PC-3 (cell line): ENCODE measurements around the gene CYP2A6. TPM values are rescaled to one million over a fixed set of nuclear protein-coding genes. Genes with fewer than 3 reads are reported as not detected.
"Not testable (repeated sequence)": the region's sequence is repeated elsewhere in the genome, so short reads cannot be mapped to it uniquely, and the experiment has no call there.

Source experiments
- ATAC-seq: fragments of 200-7000 bp; cut with Tn5 transposase; 2 replicates; pipeline ENCODE4 v1.9.1; 2020; ENCODE audit warnings: mild to moderate bottlenecking, moderate library complexity
- BruUV-seq: library from RNA; stranded (reverse); fragments of 400-500 nt; replicated peaks from 2 replicates; lab custom pipeline; 2021; lab: Mats Ljungman, UMichigan
- CTCF ChIA-PET: fragments of 300-600 bp; sonication (Branson Sonifier 250); formaldehyde crosslinking; loops from one replicate; lab custom pipeline; 2022; ENCODE audit warnings: antibody characterized with exemption; lab: Charles Lee
- POLR2A ChIA-PET: fragments of 300-600 bp; sonication (Branson Sonifier 250); formaldehyde crosslinking; loops from one replicate; lab custom pipeline; 2022; ENCODE audit warnings: antibody characterized with exemption; ENCODE audit not compliant: unreplicated experiment; lab: Charles Lee
- DNase-seq: peaks from one replicate; pipeline ENCODE4 v3.0.0-alpha.2; 2015
- H2AFZ ChIP-seq: fragments of 300-600 bp; sonication (generic); 2 replicates; pipeline ENCODE4 v1.6.0; 2016; ENCODE audit warnings: antibody characterized with exemption, low read length
- H3F3A ChIP-seq: fragments of 300-600 bp; sonication (generic); one replicate; pipeline ENCODE4 v1.6.0; 2017; ENCODE audit warnings: antibody characterized with exemption, low read length, control low read depth, mild to moderate bottlenecking; ENCODE audit not compliant: unreplicated experiment
- H3K27ac ChIP-seq: fragments of 300-600 bp; sonication (generic); 2 replicates; pipeline ENCODE4 v1.5.1; 2016; ENCODE audit warnings: mild to moderate bottlenecking, low read length
- H3K27me3 ChIP-seq: fragments of 300-600 bp; sonication (generic); 2 replicates; pipeline ENCODE4 v1.6.1; 2016; ENCODE audit warnings: low read length, mixed read lengths
- H3K36me3 ChIP-seq: fragments of 300-600 bp; sonication (generic); 2 replicates; pipeline ENCODE4 v1.6.1; 2016; ENCODE audit warnings: low read depth, mixed run types, low read length, mixed read lengths
- H3K4me1 ChIP-seq: fragments of 300-600 bp; sonication (generic); 2 replicates; pipeline ENCODE4 v1.5.1; 2016; ENCODE audit warnings: low read length; ENCODE audit not compliant: insufficient read depth
- H3K4me2 ChIP-seq: fragments of 300-600 bp; sonication (generic); 2 replicates; pipeline ENCODE4 v1.6.0; 2016; ENCODE audit warnings: low read length
- H3K4me3 ChIP-seq: fragments of 300-600 bp; sonication (generic); 2 replicates; pipeline ENCODE4 v1.5.1; 2016; ENCODE audit warnings: mild to moderate bottlenecking, low read length, mixed read lengths
- H3K79me2 ChIP-seq: fragments of 300-600 bp; sonication (generic); 2 replicates; pipeline ENCODE4 v1.6.1; 2017; ENCODE audit warnings: low read length, mixed read lengths
- H3K9ac ChIP-seq: fragments of 300-600 bp; sonication (generic); 2 replicates; pipeline ENCODE4 v1.6.0; 2016; ENCODE audit warnings: mild to moderate bottlenecking, low read length
- H3K9me2 ChIP-seq: fragments of 300-600 bp; sonication (generic); replicated peaks from 2 replicates; pipeline ENCODE4 v1.6.1; 2016; ENCODE audit warnings: mixed run types, low read length, mixed read lengths
- H3K9me3 ChIP-seq: fragments of 300-600 bp; sonication (generic); 2 replicates; pipeline ENCODE4 v1.6.1; 2016; ENCODE audit warnings: low read length, mixed read lengths
- H4K20me1 ChIP-seq: fragments of 300-600 bp; sonication (generic); 2 replicates; pipeline ENCODE4 v1.6.1; 2016; ENCODE audit warnings: low read length, mixed read lengths
- EZH2 ChIP-seq: fragments of 300-600 bp; sonication (generic); IDR thresholded peaks from one replicate; pipeline ENCODE4 v1.6.1; 2017; ENCODE audit warnings: antibody characterized with exemption, mild to moderate bottlenecking, low read length; ENCODE audit not compliant: unreplicated experiment
- intact Hi-C: fragments of 100-400 bp; cut with micrococcal nuclease; formaldehyde crosslinking; loops from 2 replicates; pipeline ENCODE4 v1.9.0; 2023
- total RNA-seq: library from RNA; depleted of rRNA; stranded (reverse); fragments of >200 nt; gene quantifications from 2 replicates; pipeline ENCODE4 v1.2.3, GENCODE V29; 2014

The CYP2A6 gene
- total RNA-seq, 1 experiment from 2014 or later: not detected

- Histone ChIP-seq H3K9me2 (no peaks in the 10 kb centered on the region), H4K20me1 (no peaks in the 10 kb centered on the region), H3K9me3 (no peaks in the 10 kb centered on the region), H3K4me2 (no peak overlapping the region), H2AFZ (no peak overlapping the region), H3K9ac (no peak overlapping the region), H3K27ac (no peak overlapping the region), H3F3A (no peaks in the 10 kb centered on the region), H3K4me1 (no peaks in the 10 kb centered on the region), H3K27me3 (no peaks in the 10 kb centered on the region), H3K79me2 (no peaks in the 10 kb centered on the region), H3K4me3 (no peak overlapping the region), H3K36me3 (no peaks in the 10 kb centered on the region)
- TF ChIP-seq EZH2: no peak
- no TSS peak for BruUV-seq
- CTCF ChIA-PET: no interaction called here
- POLR2A ChIA-PET: no interaction called here
- no peak for ATAC-seq
- DNase-seq: no peak
- intact Hi-C loops: no loop called here
Measured at GRCh38 chr19:40836754-40837429, 13.4 kb downstream of the CYP2A6 start.

- not testable (repeated sequence) for H3K4me2 ChIP-seq, H3K4me1 ChIP-seq, H2AFZ ChIP-seq, ATAC-seq, H3K4me3 ChIP-seq, H3K36me3 ChIP-seq, H3K27me3 ChIP-seq, BruUV-seq, H3K9me3 ChIP-seq, H3F3A ChIP-seq, H3K79me2 ChIP-seq, H4K20me1 ChIP-seq, H3K9ac ChIP-seq, H3K9me2 ChIP-seq, DNase-seq, H3K27ac ChIP-seq
- CTCF ChIA-PET: interaction anchor here (0.6 kb wide), 1 partner anchor 189 kb away, joined by 5 read pairs; no protein-coding TSS in a partner anchor
- POLR2A ChIA-PET: interaction anchor here (0.6 kb wide), 1 partner anchor 26 kb away, joined by 4 read pairs; no protein-coding TSS in a partner anchor
- intact Hi-C loops: loop anchor here (5.0 kb wide), 1 partner anchor 88 kb away; no protein-coding TSS in a partner anchor
Measured at GRCh38 chr19:40833728-40834533, 16.3 kb downstream of the CYP2A6 start.

- H3F3A ChIP-seq, H3K9me3 ChIP-seq, POLR2A ChIA-PET, H3K4me1 ChIP-seq, H3K4me3 ChIP-seq, H3K79me2 ChIP-seq, CTCF ChIA-PET, H3K27me3 ChIP-seq, BruUV-seq, ATAC-seq, H3K4me2 ChIP-seq, DNase-seq, H3K36me3 ChIP-seq, H3K9ac ChIP-seq, H3K9me2 ChIP-seq, H4K20me1 ChIP-seq, H2AFZ ChIP-seq: not testable (repeated sequence)
- H3K27ac ChIP-seq: peak overlapping the region; percentile 43
- intact Hi-C loops: loop anchor here (5.0 kb wide), 1 partner anchor 90 kb away; no protein-coding TSS in a partner anchor
Measured at GRCh38 chr19:40832431-40832790, 17.8 kb downstream of the CYP2A6 start.
